Measurements from ENCODE around the gene CACNA2D3.

Gene CACNA2D3

DNA sequence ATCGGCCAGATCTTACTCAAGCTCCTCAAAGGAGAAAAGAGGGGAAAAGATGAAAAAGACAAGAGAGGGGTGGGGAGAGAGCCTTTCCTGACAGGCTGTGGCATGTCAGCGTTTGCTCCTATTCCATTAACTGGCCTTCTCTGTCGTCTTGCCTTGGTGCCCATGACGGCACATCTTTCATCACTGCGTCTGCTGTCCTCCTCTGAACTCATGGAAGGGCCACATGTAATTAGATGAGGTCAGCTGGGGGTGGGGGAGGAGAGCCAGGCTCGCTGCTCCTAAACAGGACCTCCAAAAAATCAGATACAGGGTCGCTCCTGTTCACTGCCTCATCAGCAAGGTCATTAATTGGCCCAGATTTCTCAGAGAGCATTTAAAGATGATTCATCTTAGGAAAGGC, 755.8 kb downstream of the CACNA2D3 start:
- no peak for DNase-seq (ENCODE audit: low spot score)

DNA sequence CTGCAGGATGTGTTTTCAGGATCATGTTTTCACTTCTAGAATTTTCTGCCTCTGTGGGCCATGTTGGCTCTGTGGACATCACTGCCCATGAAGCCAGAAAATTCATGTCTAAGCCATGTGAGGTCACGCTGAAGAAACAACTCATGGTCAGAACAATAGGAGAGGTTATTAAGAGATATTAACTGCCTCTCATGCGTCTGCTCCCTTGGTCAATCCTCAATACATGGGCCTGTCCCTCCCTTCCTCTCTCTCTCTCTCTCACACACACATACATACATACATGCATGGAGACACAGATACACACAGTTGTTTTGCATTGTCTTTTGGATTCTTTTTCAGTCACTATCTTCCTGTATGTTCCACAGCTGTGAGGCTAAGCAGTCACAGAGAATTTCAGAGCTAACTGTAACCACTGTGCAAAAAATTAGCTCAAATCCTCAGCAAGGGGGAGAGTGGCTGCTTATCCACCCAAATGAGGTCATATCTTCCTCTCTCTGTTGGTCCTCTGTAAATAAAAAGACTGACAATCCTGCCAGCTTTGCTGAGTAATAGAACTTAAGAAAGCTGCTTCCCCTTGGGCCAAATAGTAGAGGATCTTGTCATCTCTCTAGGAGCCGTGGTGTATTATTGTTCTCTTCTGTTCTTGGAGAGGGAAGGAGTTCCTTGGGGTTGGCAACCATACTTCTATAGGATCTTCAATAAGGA, 759.9 kb downstream of the CACNA2D3 start:
- DNase-seq (ENCODE audit: low spot score) = peak; percentile 89

DNA sequence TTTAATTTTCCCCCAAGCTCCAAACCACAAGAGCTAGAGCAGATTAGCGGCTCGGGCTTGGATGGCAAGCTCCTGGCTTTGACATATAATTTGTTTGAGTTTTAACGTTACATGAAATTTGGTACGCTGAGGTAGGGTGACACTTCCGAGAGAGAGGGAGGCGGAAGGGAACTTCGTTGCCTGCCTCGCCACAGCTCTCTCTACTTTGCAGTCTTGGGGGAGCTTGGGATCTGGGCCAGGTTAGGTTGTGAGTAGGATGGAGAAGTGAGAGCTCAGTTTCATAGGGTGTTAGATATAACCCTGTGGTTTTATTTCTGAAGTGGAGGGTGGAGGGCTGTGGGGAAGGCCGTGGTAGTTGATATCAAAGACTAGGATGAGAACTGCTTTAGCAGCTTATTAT, 765.8 kb downstream of the CACNA2D3 start:
- DNase-seq (ENCODE audit: low spot score) = no peak

DNA sequence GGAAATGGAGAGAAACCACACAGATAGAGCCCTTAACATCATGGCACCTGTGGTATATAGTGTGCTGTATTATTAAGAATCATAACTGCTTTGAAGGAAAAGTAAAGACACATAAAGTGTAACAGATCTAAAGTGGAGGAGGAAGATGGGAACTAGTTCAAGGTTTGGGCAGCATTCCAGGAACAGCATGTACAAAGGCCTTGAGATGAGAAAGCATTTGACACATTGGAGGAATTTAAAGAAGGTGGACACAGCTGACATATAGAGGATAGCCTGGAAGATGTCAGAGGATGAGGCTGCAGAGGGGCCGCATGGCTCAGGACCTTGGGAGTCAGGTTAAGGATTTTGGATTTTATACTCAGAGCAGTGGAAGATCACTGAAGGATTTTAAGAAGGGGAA, 766.5 kb downstream of the CACNA2D3 start:
- DNase-seq (ENCODE audit: low spot score) = no peak

DNA sequence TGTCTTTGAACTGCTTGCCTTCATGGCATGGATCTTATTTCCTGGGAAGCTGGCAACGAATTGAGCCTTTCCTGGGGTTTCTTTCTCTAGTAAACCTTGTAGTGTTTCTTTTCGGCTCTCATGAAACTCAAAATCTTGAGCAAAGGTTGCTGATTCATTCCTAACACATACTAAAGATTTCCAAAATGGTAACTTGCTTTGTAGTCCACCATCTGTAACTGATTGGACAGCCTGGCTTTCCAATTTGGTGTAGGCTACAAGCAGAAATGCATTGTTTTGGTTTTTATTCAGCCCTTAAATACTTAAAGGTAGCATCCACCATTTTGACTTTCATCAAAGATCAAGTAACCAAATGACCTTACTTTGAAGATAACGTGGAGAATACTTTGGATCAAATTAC, 767.4 kb downstream of the CACNA2D3 start:
- no peak for DNase-seq (ENCODE audit: low spot score)

DNA sequence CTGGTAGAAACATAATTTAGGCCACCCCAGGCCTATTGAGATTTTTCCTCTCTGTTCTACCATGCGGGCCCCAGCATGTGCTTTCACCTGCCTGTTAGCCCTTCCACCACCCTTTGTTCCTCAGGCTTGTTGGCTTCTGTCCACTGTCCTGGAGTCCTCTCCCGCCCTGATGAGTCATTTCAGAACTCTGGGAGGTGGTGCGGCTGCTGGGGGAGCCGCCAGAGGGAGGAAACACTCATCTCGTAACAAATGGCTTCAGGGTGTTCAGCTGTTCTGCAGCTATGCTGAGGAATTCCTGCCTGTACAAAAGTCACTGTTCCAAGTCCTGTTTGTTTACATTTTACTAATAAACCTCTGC, 769.2 kb downstream of the CACNA2D3 start:
- peak; percentile 97 for DNase-seq (ENCODE audit: low spot score)

DNA sequence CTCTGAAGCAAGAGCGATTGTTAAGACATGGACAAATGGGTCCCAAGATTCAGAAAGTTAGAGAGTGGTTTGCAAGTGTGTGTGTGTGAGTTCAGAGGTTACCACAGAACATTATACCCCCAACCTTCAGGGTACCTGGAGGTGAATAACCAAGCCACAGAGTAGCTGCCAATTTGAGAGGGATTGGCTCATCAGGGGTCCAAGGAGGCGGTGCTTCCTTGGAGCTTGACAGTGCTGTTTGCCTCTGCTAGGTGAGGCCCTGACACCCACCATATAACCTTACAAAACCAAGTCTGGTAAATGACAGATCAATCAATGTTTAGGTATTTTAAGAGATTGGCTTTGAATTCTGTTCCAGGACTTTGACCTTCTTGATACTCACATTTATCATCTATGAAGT, 769.8 kb downstream of the CACNA2D3 start:
- DNase-seq (ENCODE audit: low spot score) = no peak

DNA sequence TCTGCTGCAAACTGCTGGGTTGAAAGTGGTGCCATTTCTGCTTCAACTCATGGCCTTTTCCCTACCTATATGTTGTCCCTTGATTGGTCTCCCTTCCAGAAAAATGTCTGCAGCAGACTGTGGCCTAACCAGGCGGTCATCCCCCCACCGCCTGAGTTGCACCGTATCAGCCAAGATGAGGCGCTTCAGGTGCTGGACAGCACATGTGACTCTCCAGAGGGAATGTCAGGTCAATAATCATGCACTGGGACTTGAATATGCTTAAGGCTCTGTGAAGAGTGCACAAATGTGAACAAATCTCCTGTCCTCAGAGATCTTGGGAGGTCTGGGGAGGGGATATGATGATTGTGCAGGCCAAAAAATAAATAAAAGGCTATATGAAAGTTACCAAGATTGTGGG, 773.3 kb downstream of the CACNA2D3 start:
- DNase-seq (ENCODE audit: low spot score) = no peak

DNA sequence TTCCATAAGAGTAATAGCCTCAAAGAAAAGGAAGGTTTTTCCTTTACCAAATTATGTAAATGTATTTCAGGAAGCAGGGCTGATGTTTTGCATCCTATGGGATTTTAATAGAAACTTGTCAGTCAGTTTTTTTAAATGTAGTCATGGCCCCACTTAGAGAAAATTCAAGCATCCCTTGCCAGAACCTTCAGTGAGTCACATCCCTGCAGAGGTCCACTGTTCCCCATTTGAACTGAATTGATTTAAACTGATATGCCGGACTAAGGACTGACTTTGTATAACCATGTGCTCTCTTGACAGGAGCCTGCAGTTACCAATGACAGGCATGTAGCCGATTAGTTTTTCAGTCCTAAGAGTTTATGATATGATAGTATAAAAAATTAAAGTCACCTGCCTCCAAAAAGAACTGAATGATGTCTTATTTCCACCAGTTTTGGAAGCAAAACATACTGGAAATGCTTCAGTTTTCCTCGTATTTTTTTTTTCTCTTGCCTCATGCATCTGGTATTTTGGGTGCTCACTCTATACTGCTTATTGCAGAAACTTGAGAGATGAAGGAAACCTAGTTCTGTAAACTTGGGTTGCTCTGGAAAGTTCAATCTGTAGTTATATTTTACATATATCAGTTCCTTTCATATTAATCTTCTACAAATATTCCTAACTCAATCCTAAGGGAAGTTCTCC, 774.8 kb downstream of the CACNA2D3 start:
- peak; percentile 19 for DNase-seq (ENCODE audit: low spot score)

DNA sequence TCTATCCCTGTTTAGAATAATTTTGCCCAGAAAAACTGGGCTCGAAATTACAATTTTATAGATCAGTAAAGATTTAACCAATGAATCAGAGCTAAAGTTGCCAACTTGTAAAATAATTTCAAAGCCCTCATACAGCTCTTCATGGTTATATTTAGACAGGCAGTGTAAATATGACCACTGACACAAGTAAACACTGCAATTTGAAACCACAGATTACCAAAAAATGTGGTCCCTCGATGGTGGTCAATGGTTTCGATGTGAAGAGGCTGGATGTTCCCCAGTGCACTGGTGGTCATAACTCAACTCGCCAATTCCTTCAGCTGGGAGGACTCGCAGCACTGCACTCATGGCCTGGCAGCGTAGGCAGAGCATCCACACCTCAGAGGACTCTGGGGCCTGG, 776.9 kb downstream of the CACNA2D3 start:
- no peak for DNase-seq (ENCODE audit: low spot score)

DNA sequence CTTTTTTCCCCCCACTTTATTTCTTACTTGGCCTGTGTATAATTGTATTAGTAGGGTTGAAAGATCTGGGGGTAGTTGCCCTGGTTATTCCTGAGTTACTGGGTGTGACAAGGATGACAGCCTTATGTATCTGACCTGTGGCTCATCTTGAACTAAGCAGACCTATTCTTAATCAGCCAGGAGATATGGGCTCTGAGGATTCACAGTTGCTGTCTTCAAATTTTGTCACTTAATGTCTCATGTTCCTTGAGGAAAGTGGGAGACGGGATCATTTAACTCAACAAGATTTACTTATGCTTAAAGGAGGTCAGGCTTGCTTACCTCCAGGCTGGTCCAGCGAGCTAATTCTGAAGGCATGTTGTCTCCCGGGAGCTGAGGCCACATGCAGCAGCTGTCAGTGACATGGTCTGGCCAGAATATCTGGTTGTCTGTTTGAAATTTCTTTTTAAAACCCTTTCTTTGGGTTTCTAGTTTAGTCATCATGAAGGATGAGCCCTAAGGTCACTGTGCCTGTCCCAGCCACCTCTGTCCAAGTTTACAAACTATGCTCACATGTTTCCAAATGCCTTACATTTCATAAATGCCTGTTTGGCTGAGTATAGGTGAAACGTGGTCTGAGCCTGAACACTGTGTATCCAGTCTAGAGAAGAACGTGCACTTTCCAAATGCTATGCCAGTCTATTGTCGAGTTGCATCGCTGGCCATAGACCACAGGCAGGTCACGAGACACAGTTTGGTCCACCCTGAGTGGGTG, 778.7 kb downstream of the CACNA2D3 start:
- DNase-seq (ENCODE audit: low spot score) = peak; percentile 15

DNA sequence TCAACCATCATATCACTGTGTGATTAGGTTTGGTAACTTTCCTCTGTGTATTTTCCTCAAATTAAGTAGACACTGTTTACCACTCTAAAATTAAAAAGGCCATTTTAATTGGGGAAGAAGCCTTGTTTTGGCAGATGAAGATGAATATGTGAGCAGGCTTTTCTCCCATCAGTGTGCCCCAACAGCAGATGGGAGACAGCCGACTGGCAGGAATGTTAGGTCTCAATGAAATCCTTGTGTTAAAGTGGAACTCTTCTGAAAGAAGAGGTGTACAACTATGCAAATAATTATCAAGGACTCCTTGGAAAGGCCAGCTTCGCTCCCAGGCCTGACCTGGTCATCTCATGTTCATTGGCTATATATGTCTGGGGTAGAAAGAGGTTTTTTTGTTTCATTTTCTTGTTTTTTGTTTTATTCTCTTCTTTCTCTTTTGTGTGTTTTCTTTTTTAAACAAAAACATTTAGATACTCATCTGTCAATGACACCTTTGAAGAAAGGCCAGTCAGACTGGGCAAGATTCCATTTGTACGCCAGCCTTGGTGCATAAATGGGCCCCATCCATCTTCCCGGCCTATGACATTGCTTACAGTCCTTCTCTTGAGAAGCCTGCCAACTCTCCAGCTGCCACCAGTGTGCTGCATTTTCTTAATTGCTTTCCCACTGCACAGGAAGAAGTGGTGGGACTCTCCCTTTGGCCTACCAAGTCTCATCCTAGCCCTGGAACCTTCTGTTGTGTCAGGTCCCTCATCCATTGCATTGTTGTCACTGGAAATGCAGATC, 779.7 kb downstream of the CACNA2D3 start:
- DNase-seq (ENCODE audit: low spot score) = no peak

DNA sequence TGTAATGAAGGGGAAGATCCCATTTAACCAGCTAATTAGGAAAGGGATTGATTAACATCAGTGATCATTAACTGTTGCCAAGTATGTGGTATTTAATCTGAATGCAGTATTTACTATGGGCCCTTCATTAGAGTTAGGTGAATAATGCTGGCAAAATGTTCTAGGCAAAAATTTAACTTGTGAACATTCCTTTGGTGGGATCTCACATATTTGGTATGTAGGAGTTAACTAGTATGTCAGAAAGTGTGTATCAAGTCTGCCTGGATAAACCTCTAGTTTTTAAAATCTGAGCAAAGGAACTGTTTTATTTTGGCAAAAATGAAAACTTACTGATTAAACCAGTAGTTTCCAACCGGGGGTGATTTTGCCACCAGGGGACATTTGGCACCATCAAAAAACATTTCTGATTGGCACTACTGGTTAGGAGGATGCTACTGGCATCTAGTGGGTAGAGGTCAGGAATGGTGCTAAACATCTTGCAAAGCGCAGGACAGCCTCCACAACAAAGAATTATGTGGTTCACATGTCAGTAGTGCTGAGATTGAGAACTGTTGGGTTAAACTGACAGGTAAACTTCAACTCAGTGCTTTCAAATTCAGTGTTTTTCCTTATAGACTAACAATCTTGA, 783.0 kb downstream of the CACNA2D3 start:
- peak; percentile 76 for DNase-seq (ENCODE audit: low spot score)

DNA sequence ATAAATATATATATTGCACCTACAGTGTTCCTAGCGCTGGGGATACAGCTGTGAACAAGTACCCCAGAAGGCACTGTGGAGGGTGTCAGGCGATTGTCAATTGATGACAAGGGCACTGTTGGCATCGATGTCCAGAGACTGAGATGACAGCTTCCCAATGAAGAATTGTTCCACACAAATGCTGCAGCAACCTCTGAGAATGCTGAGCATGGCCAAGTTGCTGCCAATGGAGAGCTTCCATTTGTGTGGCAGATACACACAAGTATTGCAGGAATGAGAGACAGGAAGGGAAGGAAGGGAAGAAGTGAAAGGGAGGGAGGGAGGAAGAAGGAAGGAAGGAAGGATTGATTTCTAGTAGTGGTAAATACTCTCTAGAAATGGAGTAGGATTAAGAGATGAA, 783.6 kb downstream of the CACNA2D3 start:
- no peak for DNase-seq (ENCODE audit: low spot score)

DNA sequence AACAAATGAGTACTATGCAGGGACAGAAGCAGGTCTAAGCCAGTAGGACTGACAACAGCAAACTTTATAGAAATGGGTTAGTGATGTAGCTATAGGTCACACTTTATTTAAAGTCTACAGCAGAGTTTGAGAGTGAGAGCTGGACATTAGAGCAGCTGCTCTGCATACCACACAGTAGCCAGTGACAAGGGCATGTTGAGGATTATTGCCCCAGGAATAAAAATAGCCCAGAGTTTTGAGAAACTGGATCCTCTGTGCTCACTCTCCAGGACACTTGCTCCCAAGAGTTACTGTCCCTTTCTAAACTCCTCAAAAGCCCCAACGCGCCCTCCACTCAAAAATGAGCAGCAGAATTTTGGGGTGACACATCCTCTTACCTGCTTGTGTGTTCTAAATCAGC, 784.4 kb downstream of the CACNA2D3 start:
- no peak for DNase-seq (ENCODE audit: low spot score)

DNA sequence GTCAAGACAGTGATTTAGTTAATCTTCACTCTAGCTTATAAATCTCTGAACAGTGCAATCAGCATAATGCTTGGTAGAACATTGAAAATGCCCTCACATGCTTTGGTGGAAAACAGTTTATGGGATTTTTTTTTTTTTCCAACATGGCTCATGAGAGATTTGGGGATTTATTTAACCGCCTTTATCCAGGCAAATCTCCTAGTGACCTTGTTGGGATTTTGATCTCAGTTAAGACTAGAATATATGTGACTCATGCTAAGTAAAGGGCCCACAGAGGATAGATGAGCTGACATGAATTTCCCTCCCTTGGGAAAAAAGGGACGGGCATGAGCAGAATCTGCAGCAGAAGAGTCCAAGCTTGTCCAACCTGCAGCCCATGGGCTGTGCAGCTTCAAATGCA, 786.8 kb downstream of the CACNA2D3 start:
- DNase-seq (ENCODE audit: low spot score) = no peak

DNA sequence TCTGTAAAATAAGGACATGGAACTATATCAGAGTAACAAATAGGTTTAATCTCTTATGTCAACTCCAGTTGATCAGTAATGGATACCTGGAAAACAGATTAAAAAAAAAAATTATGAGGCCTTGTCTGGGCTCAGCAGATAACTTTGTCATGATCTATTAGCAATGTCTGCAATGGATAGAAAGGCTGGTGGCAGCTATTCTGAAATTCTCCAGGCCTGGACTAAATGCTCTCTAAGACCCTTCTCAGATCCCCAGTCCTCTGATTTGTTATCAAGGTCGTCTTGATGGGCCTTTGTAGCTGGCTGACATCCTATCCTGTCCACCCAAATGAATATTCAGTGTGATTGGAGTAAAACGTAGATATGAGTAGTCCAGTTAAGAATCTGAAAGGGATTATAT, 791.8 kb downstream of the CACNA2D3 start:
- DNase-seq (ENCODE audit: low spot score) = no peak

DNA sequence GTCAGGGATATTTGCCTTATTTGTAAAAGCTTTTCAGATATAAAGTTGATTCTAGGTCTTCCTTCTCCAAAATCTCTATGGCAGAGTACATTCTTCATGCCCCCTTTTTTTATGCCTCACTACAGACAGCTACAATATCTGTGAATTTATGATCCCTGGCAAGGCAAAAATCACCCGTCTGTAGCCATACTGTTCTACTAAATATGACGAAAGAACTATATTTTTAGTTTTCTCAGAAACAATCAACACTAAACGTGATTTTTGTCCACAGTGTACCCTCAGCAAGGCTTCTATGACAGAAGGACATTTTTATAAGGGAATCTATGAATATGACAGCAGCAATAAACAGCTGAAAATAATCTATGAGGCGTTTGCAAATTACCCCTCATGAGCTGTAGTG, 792.8 kb downstream of the CACNA2D3 start:
- DNase-seq (ENCODE audit: low spot score) = no peak

DNA sequence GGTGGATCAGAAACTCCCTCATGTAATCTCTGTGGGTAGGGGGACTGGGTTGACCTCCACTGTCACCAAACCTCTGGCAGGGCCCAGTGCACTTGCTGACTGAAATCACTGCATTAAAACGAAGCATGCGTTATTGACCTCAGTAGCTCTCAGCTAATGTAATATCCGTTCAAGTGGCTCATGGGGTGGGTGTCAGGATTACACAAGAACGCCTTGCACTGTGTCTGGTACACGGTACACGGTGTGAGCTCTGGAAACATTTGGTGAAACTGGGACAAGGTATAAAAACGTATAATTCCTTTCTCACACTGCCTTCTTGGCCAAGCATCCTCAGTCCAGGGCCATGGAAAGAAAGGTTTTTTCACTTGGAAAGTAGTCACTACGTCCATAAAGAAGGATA, 793.6 kb downstream of the CACNA2D3 start:
- no peak for DNase-seq (ENCODE audit: low spot score)

DNA sequence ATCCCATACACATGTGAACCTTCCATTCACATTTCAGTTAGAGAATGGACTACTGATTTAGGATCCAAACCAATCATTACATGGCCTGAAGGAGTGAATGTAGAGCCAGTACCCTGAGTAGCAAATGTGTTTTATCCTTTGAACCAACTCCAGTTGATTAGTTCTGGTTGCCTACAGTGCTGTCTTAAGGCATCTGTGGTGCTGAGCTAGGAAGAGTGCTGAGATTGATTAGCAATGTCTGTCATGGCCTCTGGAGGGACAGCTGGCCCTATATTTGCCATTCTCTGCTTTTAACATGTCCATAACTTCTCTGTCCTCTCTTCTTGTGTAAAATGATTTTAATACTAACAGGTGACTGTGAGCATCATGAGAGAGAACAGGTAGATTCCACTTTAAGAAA, 794.4 kb downstream of the CACNA2D3 start:
- no peak for DNase-seq (ENCODE audit: low spot score)

DNA sequence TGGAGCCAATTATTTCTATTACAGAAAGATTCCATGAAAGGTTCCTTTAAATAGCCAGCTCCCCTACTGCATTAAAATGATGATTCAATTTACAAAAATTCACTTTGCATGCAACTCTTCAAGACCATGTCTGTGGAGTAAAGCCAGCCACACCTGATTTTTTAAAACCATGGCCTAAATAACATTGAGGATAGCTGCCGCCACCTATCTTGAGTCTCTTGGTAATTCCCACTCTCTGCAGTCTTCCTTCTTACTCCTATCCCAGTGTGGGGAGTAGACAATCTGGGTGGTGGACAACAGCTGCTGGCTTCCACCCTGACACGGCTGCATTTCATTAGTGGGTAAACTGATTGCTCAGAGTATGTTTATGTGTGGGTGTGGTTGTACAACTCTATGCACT, 794.8 kb downstream of the CACNA2D3 start:
- DNase-seq (ENCODE audit: low spot score) = no peak

DNA sequence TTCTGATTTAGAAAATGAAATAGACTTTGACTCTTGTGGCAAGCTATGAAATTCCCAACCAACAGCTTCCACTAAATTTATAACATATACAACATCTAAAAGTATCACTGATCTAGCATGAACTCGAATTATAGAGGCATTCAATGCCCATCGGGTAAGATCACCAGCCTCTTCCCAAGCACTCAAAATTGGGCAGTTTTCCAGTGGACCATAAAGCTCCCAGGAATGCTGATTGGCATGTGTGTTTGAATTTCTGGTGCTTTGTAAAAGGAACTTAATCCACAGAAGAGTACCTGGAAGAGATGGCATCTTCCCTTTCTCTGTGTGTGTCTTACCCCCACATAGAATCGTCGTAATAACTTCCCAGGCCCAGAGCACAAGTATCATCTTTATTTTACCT, 795.5 kb downstream of the CACNA2D3 start:
- no peak for DNase-seq (ENCODE audit: low spot score)
